ENCODE measurements around the gene DCHS1.

The DCHS1 gene

GRCh38 chr11:6613496-6613895, 42.1 kb downstream of the DCHS1 start:
- DNase-seq, result no peak

DNA sequence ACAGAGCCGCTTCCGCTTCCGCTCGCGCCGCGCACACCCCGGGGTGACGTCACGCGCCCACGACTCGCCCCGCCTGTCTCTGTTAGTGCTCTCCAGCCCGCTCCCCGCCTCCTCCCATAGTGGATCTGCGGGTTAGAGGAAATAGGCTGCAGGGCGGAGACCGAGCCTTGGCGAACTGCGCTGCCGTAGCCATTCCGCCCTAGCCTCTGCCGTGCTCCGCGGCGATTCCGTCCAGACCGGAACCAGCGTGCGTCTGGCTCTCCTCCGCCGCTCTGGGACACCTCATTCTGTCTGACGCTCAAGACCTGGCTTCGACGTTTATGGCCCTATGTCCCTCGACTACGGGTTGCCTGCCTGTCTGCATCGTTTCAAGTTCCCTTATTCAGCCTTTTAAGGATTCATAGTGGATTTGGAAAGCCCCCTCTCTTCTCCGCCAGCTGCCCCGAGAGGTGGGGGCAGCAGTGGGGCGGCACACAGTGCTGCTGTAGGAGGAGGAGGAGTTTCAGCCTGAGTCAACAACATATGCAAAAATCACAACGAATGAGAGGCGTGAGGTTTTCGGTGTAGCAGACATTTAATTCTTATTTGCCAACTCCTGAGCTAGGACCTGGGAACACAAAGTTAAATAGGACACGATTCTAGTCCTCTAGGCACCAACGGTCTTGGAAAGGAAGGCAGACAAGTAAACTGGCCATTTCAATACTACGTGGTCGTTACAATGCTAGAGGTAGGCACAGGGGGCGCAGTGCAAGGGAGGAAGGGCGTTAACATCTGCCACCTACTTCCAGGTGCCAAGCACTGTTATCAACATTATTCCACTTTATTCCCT, 43.2 kb downstream of the DCHS1 start, which contains the start of gene TAF10:
Gene TAF10, minus strand, starts transcription at position 4 of the 829 bp plus-strand sequence. CDS start 27 bp downstream, outside the sequence.
- DNase-seq, result peak; percentile 33 to 98 (median 90)

DNA sequence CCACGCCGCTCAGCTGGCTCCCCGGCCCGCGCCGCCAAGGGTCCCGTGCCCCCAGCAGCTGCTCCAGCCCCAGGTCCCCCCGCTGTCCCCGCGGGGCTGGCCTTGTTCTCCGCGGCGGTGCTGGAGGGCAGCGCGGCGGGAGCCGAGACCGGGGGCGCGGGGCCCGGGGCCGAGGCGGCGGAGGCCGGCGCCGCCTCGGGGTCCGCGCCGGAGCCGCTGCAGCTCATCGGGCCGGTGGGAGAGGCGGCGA, 43.7 kb downstream of the DCHS1 start:
- peak in 1 of 56 donors; percentile 55 for DNase-seq

DNA sequence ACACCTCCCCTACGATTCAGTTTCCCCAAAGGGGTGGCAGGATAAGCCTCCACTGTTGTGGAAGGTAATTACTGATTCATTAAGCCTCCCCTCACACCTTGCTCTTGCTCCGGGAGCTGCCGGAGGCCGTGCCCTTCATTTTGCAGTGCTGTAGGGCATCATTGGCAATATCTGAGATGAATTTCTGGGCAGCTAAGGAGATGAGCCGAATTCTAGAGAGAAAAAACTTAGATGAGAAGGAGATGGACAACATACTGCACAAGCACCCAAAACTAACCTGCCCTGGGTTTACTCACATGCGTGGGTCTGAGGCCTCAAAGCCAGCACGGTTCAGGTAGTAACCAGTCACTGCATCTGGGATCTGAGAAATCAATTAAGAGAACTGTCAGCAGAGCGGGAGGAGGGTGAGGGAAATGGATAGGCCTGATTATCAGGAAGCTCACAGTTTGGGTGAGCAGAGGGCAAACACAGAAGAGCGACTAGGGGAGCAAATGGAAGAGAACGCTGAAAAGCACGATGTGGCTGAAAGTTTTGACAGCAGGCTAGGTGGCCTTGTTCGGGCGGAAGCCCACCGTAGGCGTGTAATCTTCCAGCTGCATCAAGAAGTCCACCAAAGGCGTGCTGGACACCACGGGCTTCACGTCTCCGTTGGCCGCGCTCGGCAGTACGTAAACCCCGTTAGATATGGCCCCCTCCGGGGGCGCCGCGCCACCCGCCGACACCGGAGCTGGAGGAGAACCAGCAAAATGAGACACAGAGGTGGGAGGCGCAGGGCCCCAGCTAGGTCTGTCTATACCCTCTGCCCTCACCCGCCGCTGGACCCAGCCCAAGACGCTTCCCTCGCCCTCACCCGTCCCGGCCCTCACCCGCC, 44.3 kb downstream of the DCHS1 start:
- DNase-seq, result peak in 16 of 56 donors; percentile 19 to 80 (median 53)

- no peak for DNase-seq
Measured at GRCh38 chr11:6610591-6610990, 45.0 kb downstream of the DCHS1 start.

DNA sequence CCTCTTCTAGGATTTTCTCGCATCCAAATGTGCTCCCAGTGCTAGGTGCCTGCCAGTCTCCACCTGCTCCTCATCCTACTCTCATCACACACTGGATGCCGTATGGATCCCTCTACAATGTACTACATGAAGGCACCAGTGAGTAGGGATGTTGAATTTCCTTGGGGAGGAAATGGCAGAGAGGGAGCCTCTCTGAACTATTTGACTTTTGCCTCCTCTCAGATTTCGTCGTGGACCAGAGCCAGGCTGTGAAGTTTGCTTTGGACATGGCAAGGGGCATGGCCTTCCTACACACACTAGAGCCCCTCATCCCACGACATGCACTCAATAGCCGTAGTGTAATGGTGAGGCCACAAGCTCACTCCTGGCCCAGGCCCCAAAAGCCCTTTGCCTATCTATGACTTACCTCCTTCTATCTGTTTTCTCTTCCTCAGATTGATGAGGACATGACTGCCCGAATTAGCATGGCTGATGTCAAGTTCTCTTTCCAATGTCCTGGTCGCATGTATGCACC, 46.0 kb downstream of the DCHS1 start:
- DNase-seq, result no peak

- no peak for DNase-seq
Measured at GRCh38 chr11:6608726-6609501, 46.7 kb downstream of the DCHS1 start.

GRCh38 chr11:6608011-6608410, 47.6 kb downstream of the DCHS1 start:
- no peak for DNase-seq

DNA sequence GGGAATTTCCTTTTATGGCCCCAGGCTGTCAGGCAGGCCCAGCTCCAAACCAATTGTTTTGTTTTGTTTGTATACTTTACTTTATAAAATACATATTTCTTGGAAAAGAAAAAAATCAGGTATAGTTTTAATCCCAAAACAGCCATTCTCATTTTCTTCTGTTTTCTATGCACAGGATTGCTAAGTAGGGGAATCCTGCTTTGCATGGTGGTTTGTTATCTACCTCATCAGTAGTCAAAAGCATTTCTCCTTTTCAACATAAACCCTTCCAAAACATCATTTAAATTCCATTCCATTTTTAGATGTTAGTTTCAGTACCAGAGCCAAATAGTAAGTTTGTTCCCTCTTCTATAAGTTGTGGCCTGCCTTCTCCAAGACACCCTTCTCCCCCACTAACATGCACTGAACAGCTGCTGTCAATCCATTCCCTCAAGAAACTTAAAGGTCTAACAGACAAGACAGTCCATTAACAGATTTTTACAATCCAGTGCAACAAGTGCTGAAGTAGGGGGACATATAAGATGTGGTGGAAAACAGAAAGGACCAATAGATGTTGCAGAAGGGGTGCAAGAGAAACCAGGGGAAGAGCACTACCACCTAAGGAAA, 48.3 kb downstream of the DCHS1 start:
- DNase-seq, result no peak

GRCh38 chr11:6606471-6607189, 49.0 kb downstream of the DCHS1 start:
- DNase-seq, result peak in 54 of 56 donors; percentile 19 to 86 (median 64)

GRCh38 chr11:6604790-6605189, 50.8 kb downstream of the DCHS1 start:
- DNase-seq, result no peak

- DNase-seq, result peak in 39 of 56 donors; percentile 26 to 70 (median 52)
Measured at GRCh38 chr11:6604081-6604626, 51.5 kb downstream of the DCHS1 start.

DNA sequence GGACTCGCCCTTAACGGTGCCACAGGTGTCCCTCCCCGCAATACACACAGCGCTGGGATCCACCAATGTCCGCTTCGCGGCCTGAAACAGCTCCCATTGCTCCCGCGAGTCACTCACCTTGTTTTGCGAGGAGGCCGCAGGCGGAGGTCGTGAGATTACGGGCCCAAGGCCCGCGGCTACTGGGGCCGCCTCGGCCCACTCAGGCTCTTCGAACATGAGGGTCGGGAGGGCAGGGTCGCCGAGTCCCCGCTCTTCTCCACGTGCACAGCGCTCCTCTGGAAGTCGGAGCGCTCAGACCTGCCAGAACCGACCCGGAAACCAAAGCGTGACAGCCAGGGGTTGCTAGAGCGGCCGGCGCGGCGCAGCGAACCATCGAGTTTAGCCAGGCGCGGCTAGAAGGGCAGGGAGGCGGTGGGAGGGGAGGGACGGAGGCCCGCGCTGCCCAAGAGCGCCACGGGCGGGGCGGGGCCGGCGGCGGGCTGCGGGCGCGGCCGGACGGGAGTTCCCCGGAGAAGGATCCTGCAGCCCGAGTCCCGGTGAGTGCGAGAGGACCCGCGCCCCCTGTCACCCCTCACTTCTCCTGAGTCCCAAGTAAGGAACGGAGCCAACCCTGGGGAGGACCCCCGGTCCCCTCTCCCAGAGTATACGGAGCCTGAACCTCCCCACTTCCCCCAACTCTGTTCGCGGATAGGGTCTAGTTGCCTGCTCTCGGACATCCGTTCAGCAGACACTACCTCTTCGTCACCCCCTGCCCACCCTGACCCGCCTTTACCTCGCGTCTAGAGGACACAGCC, 52.1 kb downstream of the DCHS1 start, which contains the start of the genes ILK and RRP8:
Gene ILK, plus strand, starts transcription at position 488 of the 794 bp plus-strand sequence. CDS start 498 bp downstream, outside the sequence.
Gene RRP8, minus strand, starts transcription at position 330 of the 794 bp plus-strand sequence. Its CDS starts 114 bp downstream, at position 216.
- peak in 55 of 56 donors; percentile 48 to 92 (median 85) for DNase-seq

- DNase-seq, result no peak
Measured at GRCh38 chr11:6602096-6602940, 53.3 kb downstream of the DCHS1 start.

GRCh38 chr11:6601041-6601461, 54.6 kb downstream of the DCHS1 start:
- no peak for DNase-seq

DNA sequence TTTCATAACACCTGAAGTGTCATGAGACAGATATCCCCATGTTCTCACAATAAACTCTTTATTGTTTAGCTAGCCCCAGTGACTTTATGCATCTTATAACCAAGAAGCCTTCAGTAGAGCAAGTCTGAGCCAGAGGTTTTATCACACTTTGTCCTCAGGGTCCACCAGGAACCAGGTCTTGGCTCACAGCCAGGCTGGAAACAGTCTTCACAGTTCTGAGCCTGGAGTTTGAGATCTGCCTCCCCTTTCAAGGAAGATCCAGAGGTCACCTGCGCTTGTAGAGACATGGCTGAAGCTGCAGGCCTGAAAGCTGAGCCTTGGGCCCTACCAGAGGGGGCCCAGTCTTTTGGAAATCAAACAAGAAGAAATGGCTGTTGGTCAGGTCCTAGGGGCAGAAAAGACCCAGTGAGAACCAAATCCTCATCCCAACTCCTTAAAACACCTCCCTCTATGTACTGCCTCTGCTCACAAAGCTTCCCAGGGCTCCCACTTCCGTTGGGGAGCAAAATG, 55.7 kb downstream of the DCHS1 start:
- DNase-seq, result no peak

GRCh38 chr11:6599449-6599848, 56.2 kb downstream of the DCHS1 start:
- no peak for DNase-seq

- no peak for DNase-seq
Measured at GRCh38 chr11:6598555-6598954, 57.1 kb downstream of the DCHS1 start.

All from nucleus accumbens (tissue), 56 donors.